Left lung (tissue), 10 donors: ENCODE data around the gene RBFOX2. TPM values are rescaled to one million over a fixed set of nuclear protein-coding genes. Genes with fewer than 3 reads are reported as not detected.

ENCODE experiments used
- ATAC-seq: fragments of 200-7000 bp; cut with Tn5 transposase; one replicate; pipeline ENCODE4 v1.9.1; 2020; ENCODE audit warnings: moderate library complexity
- DNase-seq, 4 donors: peaks; one replicate each; pipeline ENCODE4 v3.0.0-alpha.2; 2013 to 2020
- H3K27ac ChIP-seq, 2 donors: fragments of 200-600 bp; sonication (generic) in 1 of 2; one replicate each; pipeline versions ENCODE4 v1.5.0 to v1.8.0; 2020 to 2021
- H3K27me3 ChIP-seq, 2 donors: fragments of 200-600 bp; sonication (generic) in 1 of 2; one replicate each; pipeline versions ENCODE4 v1.5.0 to v1.8.0; 2020 to 2021
- H3K36me3 ChIP-seq, 2 donors: fragments of 200-600 bp; sonication (generic) in 1 of 2; one replicate each; pipeline versions ENCODE4 v1.5.0 to v1.8.0; 2020 to 2021
- H3K4me1 ChIP-seq, 2 donors: fragments of 200-600 bp; one replicate each; pipeline ENCODE4 v1.8.0; 2021
- H3K4me3 ChIP-seq, 2 donors: fragments of 200-600 bp; sonication (generic) in 1 of 2; one replicate each; pipeline versions ENCODE4 v1.5.0 to v1.8.0; 2020 to 2021; ENCODE audit warnings: mild to moderate bottlenecking in 1 of 2
- H3K9me3 ChIP-seq, 2 donors: fragments of 200-600 bp; sonication (generic) in 1 of 2; one replicate each; pipeline versions ENCODE4 v1.5.0 to v1.8.0; 2020 to 2021
- CTCF ChIP-seq, 2 donors: fragments of 200-600 bp; sonication (generic) in 1 of 2; IDR thresholded peaks; one replicate each; pipeline versions ENCODE4 v1.5.0 to v1.8.0; 2021; ENCODE audit warnings: antibody characterized with exemption in 2 of 2
- intact Hi-C, 2 donors: fragments of 100-400 bp; cut with DNase I; formaldehyde crosslinking; loops; one replicate each; pipeline versions ENCODE4 v1.11.2 to v1.14.2; 2022
- polyA plus RNA-seq, 6 donors: library from polyadenylated mRNA; unstranded; fragments of 120-200 nt; gene quantifications; one replicate each; pipeline ENCODE4 v1.2.1, GENCODE V29; 2013; ENCODE audit not compliant: insufficient read length in 6 of 6
- total RNA-seq, 2 donors: library from RNA; stranded (reverse); fragmentation: NEBNext Ultra II Directional; extraction: Animal tissue kit (Norgen Biotek cat#: 25700); gene quantifications; one replicate each; pipeline ENCODE4 v1.2.1, GENCODE V29; 2021
- donor health status: DM: no; HTN: yes; CAD: no.
- donor health status: DM: no; HTN: no; CAD: no.

RBFOX2 gene
- total and polyA plus RNA-seq, 8 donors: 63.1 to 171 (median 154) TPM

DNA sequence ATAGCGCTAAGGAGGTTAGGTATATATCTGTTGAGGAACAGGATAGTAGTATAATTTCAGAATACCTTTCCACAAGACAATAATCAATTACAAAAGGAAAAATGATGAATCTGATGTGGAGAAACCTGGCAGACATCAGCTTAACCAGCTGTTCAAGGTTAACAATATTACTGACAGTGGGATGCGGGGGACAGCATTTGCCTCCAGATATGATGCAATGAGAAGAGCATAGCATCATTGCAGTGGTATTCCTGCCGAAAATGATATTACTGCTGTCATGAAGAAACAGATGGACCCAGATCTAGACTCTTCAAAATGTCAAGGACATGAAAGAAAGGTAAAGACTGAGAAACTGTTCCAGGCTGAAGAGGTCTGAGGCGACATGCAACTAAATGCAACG is 49.7 kb downstream of the RBFOX2 start:
- ATAC-seq: no peak
- DNase-seq: no peak
- TF ChIP-seq CTCF (IDR thresholded peaks at IDR 0.05): no peak
- no peak overlapping the region for H3K4me3 ChIP-seq
- H3K4me1 ChIP-seq: peaks cover 11 to 18% of the 10 kb centered on the region in 2 donors
- H3K27ac ChIP-seq: no peak overlapping the region
- H3K27me3 ChIP-seq: no peaks in the 10 kb centered on the region
- H3K36me3 ChIP-seq: no peaks in the 10 kb centered on the region
- no peaks in the 10 kb centered on the region for H3K9me3 ChIP-seq
- intact Hi-C loops: no loop called here

DNA sequence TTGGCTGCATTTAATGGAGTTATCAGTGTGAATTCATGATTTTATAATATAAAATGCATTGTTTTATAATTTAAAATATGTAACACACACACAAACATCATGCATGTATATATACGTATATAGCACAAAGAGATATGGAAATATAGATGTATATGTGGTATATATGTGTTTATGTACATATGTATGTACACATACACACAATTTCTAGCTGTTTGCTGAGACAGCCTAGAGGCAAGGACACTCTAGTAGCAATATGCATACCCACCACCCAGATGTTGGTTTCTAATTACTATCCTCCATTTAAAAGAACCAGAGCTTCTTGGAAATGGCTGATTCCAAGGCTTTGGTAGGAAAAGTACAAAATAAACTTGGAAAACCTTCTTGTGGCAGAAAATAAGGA is 50.4 kb downstream of the RBFOX2 start:
- H3K4me1 ChIP-seq: peaks cover 17 to 18% of the 10 kb centered on the region in 2 donors
- H3K4me3 ChIP-seq: no peak overlapping the region
- no peak overlapping the region for H3K27ac ChIP-seq
- H3K9me3 ChIP-seq: no peaks in the 10 kb centered on the region
- no peaks in the 10 kb centered on the region for H3K27me3 ChIP-seq
- no peaks in the 10 kb centered on the region for H3K36me3 ChIP-seq
- TF ChIP-seq CTCF (IDR thresholded peaks at IDR 0.05): no peak
- no peak for ATAC-seq
- intact Hi-C loops: no loop called here
- no peak for DNase-seq

- Histone ChIP-seq H3K27me3 (no peaks in the 10 kb centered on the region), H3K36me3 (no peaks in the 10 kb centered on the region), H3K27ac (peak overlapping the region in 1 of 2 donors; percentile 1), H3K4me1 (peaks cover 18 to 20% of the 10 kb centered on the region in 2 donors), H3K9me3 (no peaks in the 10 kb centered on the region), H3K4me3 (no peak overlapping the region)
- DNase-seq (peak in 1 of 4 donors; percentile 35), ATAC-seq (peak; percentile 68)
- intact Hi-C loops: no loop called here
- no peak for TF ChIP-seq CTCF (IDR thresholded peaks at IDR 0.05)
Measured at GRCh38 chr22:35977136-35977535, 51.5 kb downstream of the RBFOX2 start.

DNA sequence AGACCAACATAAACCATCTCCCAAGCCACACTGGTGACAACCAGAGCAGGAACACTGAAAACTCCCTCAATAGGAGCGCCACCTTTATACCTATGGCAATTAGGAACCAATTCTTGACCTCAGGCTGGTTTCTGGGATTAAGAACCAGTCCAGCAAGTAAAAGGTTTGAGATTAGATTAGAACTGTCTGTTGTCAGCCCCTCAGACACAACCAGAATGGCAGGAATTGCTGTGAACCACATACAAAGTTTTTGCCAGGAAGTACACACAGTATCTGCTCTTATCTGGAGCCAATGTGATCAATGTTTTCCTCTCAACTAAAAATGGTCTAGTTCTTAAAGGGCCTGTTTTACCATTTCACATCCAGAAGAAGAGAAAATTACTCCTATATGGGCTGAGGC is 55.2 kb downstream of the RBFOX2 start:
- DNase-seq: no peak
- Histone ChIP-seq H3K9me3 (no peaks in the 10 kb centered on the region), H3K4me3 (no peak overlapping the region), H3K27ac (peak overlapping the region; percentile 67 to 85), H3K4me1 (peaks cover 23 to 33% of the 10 kb centered on the region in 2 donors), H3K36me3 (no peaks in the 10 kb centered on the region), H3K27me3 (no peaks in the 10 kb centered on the region)
- intact Hi-C loops: no loop called here
- no peak for TF ChIP-seq CTCF (IDR thresholded peaks at IDR 0.05)
- no peak for ATAC-seq

- H3K36me3 ChIP-seq: no peaks in the 10 kb centered on the region
- DNase-seq: no peak
- H3K27ac ChIP-seq: peak overlapping the region; percentile 67 to 85
- no peaks in the 10 kb centered on the region for H3K27me3 ChIP-seq
- no peak for TF ChIP-seq CTCF (IDR thresholded peaks at IDR 0.05)
- intact Hi-C loops: no loop called here
- peaks cover 23 to 33% of the 10 kb centered on the region in 2 donors for H3K4me1 ChIP-seq
- no peak for ATAC-seq
- H3K4me3 ChIP-seq: no peak overlapping the region
- no peaks in the 10 kb centered on the region for H3K9me3 ChIP-seq
Measured at GRCh38 chr22:35972559-35972958, 56.1 kb downstream of the RBFOX2 start.
